HepG2 (cell line): ENCODE data around the gene PACS2. TPM values are rescaled to one million over a fixed set of nuclear protein-coding genes. Genes with fewer than 3 reads are reported as not detected.

Experiments
- ATAC-seq: fragments of 200-7000 bp; cut with Tn5 transposase; 3 replicates; pipeline ENCODE4 v1.9.1; 2020; ENCODE audit warnings: mild to moderate bottlenecking, moderate library complexity
- BruUV-seq: library from RNA; stranded (reverse); fragments of 400-500 nt; replicated peaks from 2 replicates; lab custom pipeline; 2021; lab: Mats Ljungman, UMichigan
- CTCF ChIA-PET: fragments of 300-600 bp; formaldehyde crosslinking; extraction: SDS; loops from one replicate; lab custom pipeline; 2021; ENCODE audit warnings: low total read pairs, inconsistent platforms, low intra/inter-chr PET ratio; lab: Yijun Ruan, JAX
- POLR2A ChIA-PET: fragments of 350-600 bp; sonication (Branson Sonifier 250); formaldehyde crosslinking; loops from one replicate; lab custom pipeline; 2020; ENCODE audit warnings: antibody characterized with exemption, inconsistent platforms; lab: Yijun Ruan, JAX
- DNase-seq: peaks from one replicate; pipeline ENCODE4 v3.0.0-alpha.2; 2015; ENCODE audit warnings: low spot score
- FAIRE-seq: peaks from 3 replicates; lab custom pipeline; 2011; peaks lifted over from hg19 to GRCh38; lab: Jason Lieb, UNC
- H2AFZ ChIP-seq: one replicate; pipeline ENCODE4 v1.6.1; 2011; ENCODE audit warnings: low read length, inconsistent platforms
- H3K27ac ChIP-seq: fragments of 300-600 bp; 3 replicates; pipeline ENCODE4 v1.8.0; 2011; ENCODE audit warnings: mixed run types, mild to moderate bottlenecking, mixed read lengths, low read length, inconsistent platforms; ENCODE audit not compliant: insufficient read depth; ENCODE audit errors: extremely low read length
- H3K27me3 ChIP-seq, 2 experiments: fragments of 200-600 bp in 1 of 2; 2 replicates in 1 of 2; 3 replicates in 1 of 2; pipeline versions ENCODE4 v1.6.0 to v1.8.0; 2011; ENCODE audit warnings: low read length in 2 of 2, mild to moderate bottlenecking in 2 of 2, moderate library complexity in 2 of 2, inconsistent platforms in 1 of 2; ENCODE audit not compliant: insufficient read depth in 2 of 2, control insufficient read depth in 1 of 2
- H3K36me3 ChIP-seq, 2 experiments: fragments of 200-600 bp in 1 of 2; replicated peaks in 1 of 2; 2 replicates in 1 of 2; 3 replicates in 1 of 2; pipeline versions ENCODE4 v1.5.1 to v1.8.0; 2011; ENCODE audit warnings: low read length in 2 of 2, inconsistent platforms in 1 of 2; ENCODE audit not compliant: insufficient read depth in 2 of 2, control insufficient read depth in 1 of 2
- H3K4me1 ChIP-seq: 2 replicates; pipeline ENCODE4 v1.5.1; 2012; ENCODE audit warnings: low read length, inconsistent platforms; ENCODE audit not compliant: insufficient read depth
- H3K4me2 ChIP-seq: 2 replicates; pipeline ENCODE4 v1.6.0; 2011; ENCODE audit warnings: low read depth, low read length, inconsistent platforms
- H3K4me3 ChIP-seq, 3 experiments: fragments of 200-600 bp in 1 of 3; sonication (generic), shearing (Covaris generic) in 1 of 3; replicated peaks in 1 of 3; 2 replicates each; pipeline ENCODE4 v1.5.1; 2011 to 2016; ENCODE audit warnings: low read length in 3 of 3, inconsistent platforms in 2 of 3, low read depth in 2 of 3, mild to moderate bottlenecking in 2 of 3, control low read depth in 1 of 3, mixed read lengths in 1 of 3; ENCODE audit not compliant: insufficient read depth in 1 of 3
- H3K79me2 ChIP-seq: one replicate; pipeline ENCODE4 v1.6.1; 2011; ENCODE audit warnings: low read length, inconsistent platforms; ENCODE audit not compliant: insufficient read depth
- H3K9ac ChIP-seq: 2 replicates; pipeline ENCODE4 v1.6.0; 2011; ENCODE audit warnings: mild to moderate bottlenecking, low read depth, low read length, inconsistent platforms; ENCODE audit not compliant: insufficient read depth
- H3K9me3 ChIP-seq: 2 replicates; pipeline ENCODE4 v1.5.1; 2012; ENCODE audit warnings: mild to moderate bottlenecking, low read length
- H4K20me1 ChIP-seq: 2 replicates; pipeline ENCODE4 v1.6.0; 2011; ENCODE audit warnings: inconsistent platforms, mild to moderate bottlenecking, low read length, moderate library complexity; ENCODE audit not compliant: insufficient read depth
- BORCS8-MEF2B ChIP-seq: sonication (generic); formaldehyde crosslinking; IDR thresholded peaks from 2 replicates; pipeline ENCODE4 v1.8.0; 2022; ENCODE audit warnings: mild to moderate bottlenecking, missing genetic modification reagents
- CCDC6 ChIP-seq: sonication (generic); formaldehyde crosslinking; IDR thresholded peaks from 2 replicates; pipeline ENCODE4 v1.8.1; 2022; ENCODE audit warnings: mild to moderate bottlenecking, missing genetic modification reagents, moderate library complexity
- ZBTB33 ChIP-seq: sonication (generic); formaldehyde crosslinking; IDR thresholded peaks from 2 replicates; pipeline ENCODE4 v1.4.0; 2020; ENCODE audit warnings: missing genetic modification reagents
- ZNF550 ChIP-seq: sonication (generic); formaldehyde crosslinking; IDR thresholded peaks from 2 replicates; pipeline ENCODE4 v1.4.0; 2020; ENCODE audit warnings: mild to moderate bottlenecking, missing genetic modification reagents, borderline replicate concordance
- WGBS: methylation state at CpG from one replicate; pipeline ENCODE4 v1.1.6; 2017; ENCODE audit warnings: low lambda C conversion rate; 5-methylcytosine and 5-hydroxymethylcytosine counted together
- in situ Hi-C: cut with HindIII; loops from 2 replicates; pipeline ENCODE4 v1.10.0; 2017; ENCODE audit warnings: low pct_unique_long_range_greater_than_20kb; ENCODE audit not compliant: extremely low pct_ligation_motif_present
- intact Hi-C: fragments of 100-400 bp; cut with micrococcal nuclease; formaldehyde crosslinking; loops from one replicate; pipeline ENCODE4 v1.10.0; 2022; ENCODE audit not compliant: unreplicated experiment
- polyA plus RNA-seq, 8 experiments: library from polyadenylated mRNA; depleted of rRNA in 3 of 8; stranded (reverse) in 7 of 8; unstranded in 1 of 8; fragments of >200 nt; fragmentation: Illumina TruSeq in 4 of 8; extraction: Trizol in 4 of 8; gene quantifications; 2 replicates each; pipeline versions ENCODE4 v1.2.1 to v1.2.3, GENCODE V29; 2011 to 2016; ENCODE audit warnings: low read depth in 4 of 8, missing spikeins in 1 of 8, mixed read lengths in 1 of 8; ENCODE audit not compliant: insufficient read depth in 1 of 8
- total RNA-seq, 5 experiments: library from RNA; depleted of rRNA; stranded (reverse); fragments of >200 nt; fragmentation: Illumina TruSeq; extraction: Trizol; gene quantifications; 2 replicates each; pipeline ENCODE4 v1.2.3, GENCODE V29; 2016; ENCODE audit warnings: low read depth in 1 of 5

PACS2 gene
- total and polyA plus RNA-seq, 2 of the 13 experiments (the other 11 are each of a cell fraction or from before 2014, with no cell fraction given), result 23.6 to 27.6 TPM

- in situ Hi-C loops, result no loop called here
- DNase-seq (no peak), FAIRE-seq (no peak), ATAC-seq (no peak)
- H3K27me3 ChIP-seq, result no peaks in the 10 kb centered on the region
- ChIA-PET POLR2A (interaction anchor here (1.0 kb wide), 1 partner anchor 13 kb away, joined by 3 read pairs; no protein-coding TSS in a partner anchor), CTCF (no interaction called here)
- peak overlapping the region; percentile 98; the same call in 1 of the 2 replicates for H3K9ac ChIP-seq
- peaks cover 26% of the 10 kb centered on the region for H3K4me1 ChIP-seq
- no TSS peak for BruUV-seq
- H3K79me2 ChIP-seq, result peaks cover 14% of the 10 kb centered on the region
- 0 out of 2 replicates have a peak, but pooled peaks have one; percentile 71 for TF ChIP-seq ZNF550 (CRISPR knock-in tag)
- no peak for TF ChIP-seq CCDC6
- peak; percentile 38; the same call in 1 of the 2 replicates for TF ChIP-seq BORCS8-MEF2B (CRISPR knock-in tag)
- TF ChIP-seq ZBTB33 (CRISPR knock-in tag), result peak; percentile 72
- peak overlapping the region; percentile 86 for H3K27ac ChIP-seq
- no peaks in the 10 kb centered on the region for H4K20me1 ChIP-seq
- H3K36me3 ChIP-seq, result peaks cover 0 to 4% of the 10 kb centered on the region in 2 experiments; a peak in 4 of 5 replicates
- H2AFZ ChIP-seq, result no peak overlapping the region
- H3K4me3 ChIP-seq, result peak overlapping the region in 1 of 3 experiments; percentile 98; a peak in 1 of 6 replicates
- peak overlapping the region; percentile 94; the same call in 1 of the 2 replicates for H3K4me2 ChIP-seq
- intact Hi-C loops, result no loop called here
- H3K9me3 ChIP-seq, result no peaks in the 10 kb centered on the region
- 87% methylated on average over 3 of the region's 13 CpGs for WGBS
Observed at GRCh38 chr14:105397350-105397931, 82.9 kb downstream of the PACS2 start.
